Measurements from ENCODE around the gene ITGB2.
A peak's percentile ranks its signal among the peaks of the same experiment; 100 is the strongest.

Gene ITGB2

DNA sequence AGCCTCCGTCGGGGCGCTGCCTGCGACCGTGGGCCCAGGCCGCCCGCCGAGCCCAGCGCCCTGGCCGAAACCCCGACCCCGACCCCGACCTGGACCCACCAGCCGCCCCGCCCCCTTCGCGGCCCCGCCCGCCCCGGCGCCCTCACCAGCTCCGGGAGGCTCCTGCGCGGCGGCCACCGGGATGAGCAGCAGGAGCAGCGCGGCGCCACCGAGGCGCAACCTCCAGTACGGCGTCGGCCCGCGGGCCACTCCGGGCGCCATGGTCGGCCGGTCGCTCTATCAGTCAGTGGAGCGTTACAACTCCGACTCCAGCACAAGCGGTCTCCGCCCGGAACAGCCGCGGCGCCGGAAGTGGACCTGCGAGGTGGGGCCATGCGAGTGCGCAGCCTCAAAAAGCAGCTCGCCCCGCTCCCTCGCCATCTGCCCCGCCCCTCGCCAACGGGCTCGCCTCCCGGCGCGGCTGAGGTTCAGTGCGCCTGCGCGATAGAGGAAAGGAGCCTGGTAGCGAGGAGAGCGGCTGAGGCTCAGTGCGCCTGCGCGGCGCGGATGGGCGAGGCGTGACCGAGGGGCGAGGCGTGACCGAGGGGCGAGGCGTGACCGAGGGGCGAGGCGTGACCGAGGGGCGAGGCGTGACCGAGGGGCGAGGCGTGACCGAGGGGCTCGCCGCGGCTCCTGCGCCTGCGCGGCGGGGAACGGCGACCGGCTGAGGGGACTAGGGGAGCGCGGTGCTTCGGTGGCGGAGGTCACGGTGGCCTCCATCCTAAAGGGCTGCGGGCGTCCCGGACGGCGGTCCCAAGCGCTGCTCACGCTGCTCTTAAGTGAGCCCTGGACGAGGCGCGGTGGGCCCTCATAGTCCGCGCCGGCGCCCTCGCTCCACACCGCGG lies 47.1 kb downstream of the ITGB2 start, which contains the start of gene PTTG1IP:
Gene PTTG1IP, minus strand, starts transcription at position 335 of the 884 bp plus-strand sequence. Its CDS starts 74 bp downstream, at position 261.
- Histone ChIP-seq H3K9me3 (ENCODE audit: control insufficient read depth, low read length) (no peaks in the 10 kb centered on the region), H3K27me3 (ENCODE audit: control insufficient read depth, insufficient read depth, low read length) (no peaks in the 10 kb centered on the region), H3K4me3 (ENCODE audit: low read depth, low read length) (peak within 1 kb of the TSS; percentile 63), H3K27ac (peak within 1 kb of the TSS; percentile 77), H3K9ac (no peak within 1 kb of the TSS), H3K36me3 (ENCODE audit: control insufficient read depth, insufficient read depth, low read length) (no peaks in the 10 kb centered on the region), H3K4me2 (ENCODE audit: low read length) (peak within 1 kb of the TSS; percentile 54), H2AFZ (peak within 1 kb of the TSS; percentile 77), H3K79me2 (peaks cover 12% of the 10 kb centered on the region), H3K4me1 (peaks cover 12% of the 10 kb centered on the region)
- TF ChIP-seq, protein P1, sequence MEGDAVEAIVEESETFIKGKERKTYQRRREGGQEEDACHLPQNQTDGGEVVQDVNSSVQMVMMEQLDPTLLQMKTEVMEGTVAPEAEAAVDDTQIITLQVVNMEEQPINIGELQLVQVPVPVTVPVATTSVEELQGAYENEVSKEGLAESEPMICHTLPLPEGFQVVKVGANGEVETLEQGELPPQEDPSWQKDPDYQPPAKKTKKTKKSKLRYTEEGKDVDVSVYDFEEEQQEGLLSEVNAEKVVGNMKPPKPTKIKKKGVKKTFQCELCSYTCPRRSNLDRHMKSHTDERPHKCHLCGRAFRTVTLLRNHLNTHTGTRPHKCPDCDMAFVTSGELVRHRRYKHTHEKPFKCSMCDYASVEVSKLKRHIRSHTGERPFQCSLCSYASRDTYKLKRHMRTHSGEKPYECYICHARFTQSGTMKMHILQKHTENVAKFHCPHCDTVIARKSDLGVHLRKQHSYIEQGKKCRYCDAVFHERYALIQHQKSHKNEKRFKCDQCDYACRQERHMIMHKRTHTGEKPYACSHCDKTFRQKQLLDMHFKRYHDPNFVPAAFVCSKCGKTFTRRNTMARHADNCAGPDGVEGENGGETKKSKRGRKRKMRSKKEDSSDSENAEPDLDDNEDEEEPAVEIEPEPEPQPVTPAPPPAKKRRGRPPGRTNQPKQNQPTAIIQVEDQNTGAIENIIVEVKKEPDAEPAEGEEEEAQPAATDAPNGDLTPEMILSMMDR (IDR thresholded peaks at IDR 0.05) = no peak

DNA sequence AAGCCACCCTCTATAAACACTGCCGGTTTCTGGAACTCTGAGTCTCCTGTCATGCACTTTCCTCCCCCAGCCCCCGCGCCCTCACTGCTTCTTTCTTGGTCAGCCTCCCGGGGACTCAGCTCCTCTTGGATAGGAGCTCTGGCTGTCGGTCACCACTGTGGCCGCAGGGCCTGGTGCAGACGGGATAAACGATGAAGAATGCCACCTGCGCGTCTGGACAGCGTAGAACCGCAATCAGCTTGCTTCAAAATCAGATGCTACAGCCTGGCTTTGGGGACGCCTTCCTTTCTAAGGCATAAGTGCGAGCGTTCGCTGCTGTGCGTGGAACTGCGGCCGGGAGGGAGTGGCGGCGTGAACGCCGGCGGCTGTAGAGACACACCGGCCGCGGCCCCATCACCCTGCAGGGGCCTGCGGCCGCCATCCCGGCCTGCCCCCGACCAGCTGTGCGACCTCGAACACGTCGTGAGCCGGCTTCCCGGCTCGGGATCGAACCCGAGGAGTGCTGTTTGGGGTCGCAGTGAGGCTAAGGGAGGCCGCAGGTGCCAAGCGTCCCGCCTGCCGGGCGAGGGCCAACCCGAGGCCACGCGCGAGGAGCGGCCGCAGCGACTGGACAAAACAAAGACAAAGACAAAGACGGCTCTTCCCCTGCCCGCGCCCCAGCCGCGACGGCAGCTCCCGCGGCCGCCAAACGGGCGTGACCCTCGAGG lies 47.9 kb downstream of the ITGB2 start:
- Histone ChIP-seq H3K36me3 (ENCODE audit: control insufficient read depth, insufficient read depth, low read length) (no peaks in the 10 kb centered on the region), H3K9me3 (ENCODE audit: control insufficient read depth, low read length) (no peaks in the 10 kb centered on the region), H3K4me1 (peaks cover 12% of the 10 kb centered on the region), H3K9ac (no peak overlapping the region), H3K4me2 (ENCODE audit: low read length) (peak overlapping the region; percentile 54), H3K79me2 (peaks cover 20% of the 10 kb centered on the region), H2AFZ (peak overlapping the region; percentile 60), H3K27me3 (ENCODE audit: control insufficient read depth, insufficient read depth, low read length) (no peaks in the 10 kb centered on the region), H3K4me3 (ENCODE audit: low read depth, low read length) (peak overlapping the region; percentile 63), H3K27ac (peak overlapping the region; percentile 42)
- TF ChIP-seq, protein P1 (IDR thresholded peaks at IDR 0.05) = no peak

DNA sequence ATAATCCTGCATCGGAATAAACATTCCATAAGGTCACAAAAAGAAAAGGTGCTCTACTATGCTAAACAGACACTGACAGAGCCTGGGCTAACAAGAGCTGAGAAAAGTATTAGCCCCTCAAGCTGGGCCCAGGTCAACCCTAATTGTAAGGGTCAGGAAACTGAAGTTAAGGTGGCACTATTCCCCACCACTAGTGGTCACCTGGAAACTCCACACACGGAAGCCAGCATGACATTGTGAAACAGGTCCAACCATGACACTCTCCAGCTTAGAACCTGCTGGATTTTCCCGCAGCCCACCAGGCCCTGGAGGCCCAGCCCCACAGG lies 48.4 kb downstream of the ITGB2 start:
- peak overlapping the region; percentile 63 for H3K4me3 ChIP-seq (ENCODE audit: low read depth, low read length)
- H3K9ac ChIP-seq = no peak overlapping the region
- no peaks in the 10 kb centered on the region for H3K36me3 ChIP-seq (ENCODE audit: control insufficient read depth, insufficient read depth, low read length)
- H2AFZ ChIP-seq = no peak overlapping the region
- H3K79me2 ChIP-seq = peaks cover 24% of the 10 kb centered on the region
- no peak overlapping the region for H3K27ac ChIP-seq
- TF ChIP-seq, protein P1 (IDR thresholded peaks at IDR 0.05) = no peak
- peaks cover 12% of the 10 kb centered on the region for H3K4me1 ChIP-seq
- no peaks in the 10 kb centered on the region for H3K9me3 ChIP-seq (ENCODE audit: control insufficient read depth, low read length)
- H3K4me2 ChIP-seq (ENCODE audit: low read length) = peak overlapping the region; percentile 54
- no peaks in the 10 kb centered on the region for H3K27me3 ChIP-seq (ENCODE audit: control insufficient read depth, insufficient read depth, low read length)

DNA sequence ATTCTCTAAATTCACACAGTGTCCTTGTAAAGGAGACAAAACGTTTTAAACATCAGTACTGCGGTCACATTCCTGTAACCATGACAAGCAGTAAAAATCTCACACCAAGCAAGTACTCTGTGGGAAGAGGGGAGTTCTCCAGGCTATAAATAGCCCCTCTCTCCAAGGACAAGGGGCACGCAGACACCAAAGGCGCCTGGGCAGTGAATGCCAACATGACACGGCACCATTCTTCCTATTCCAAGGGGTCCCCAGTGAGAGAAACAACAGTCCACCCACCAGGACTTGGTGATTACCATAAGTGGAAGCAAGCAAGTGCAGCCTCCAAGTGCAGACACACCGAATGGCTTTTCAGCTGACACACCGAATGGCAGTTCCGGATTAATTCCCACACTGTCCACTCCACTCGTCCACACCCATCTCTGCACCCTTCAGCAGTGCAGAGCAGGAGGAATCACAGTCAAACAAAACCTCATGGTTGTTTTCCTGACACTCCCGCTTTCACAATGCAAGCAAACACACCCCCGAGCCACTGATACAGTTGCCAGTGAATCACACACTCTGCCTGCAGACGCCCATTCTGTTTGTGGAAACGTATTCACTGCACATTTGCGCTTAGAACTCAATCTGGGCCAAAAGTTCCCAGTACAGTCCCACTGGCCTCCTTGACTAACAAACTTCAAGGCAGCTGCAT lies 49.0 kb downstream of the ITGB2 start:
- H3K9me3 ChIP-seq (ENCODE audit: control insufficient read depth, low read length) = no peaks in the 10 kb centered on the region
- H3K27me3 ChIP-seq (ENCODE audit: control insufficient read depth, insufficient read depth, low read length) = no peaks in the 10 kb centered on the region
- peaks cover 30% of the 10 kb centered on the region for H3K79me2 ChIP-seq
- H3K4me2 ChIP-seq (ENCODE audit: low read length) = peak overlapping the region; percentile 54
- no peak overlapping the region for H3K27ac ChIP-seq
- H3K4me3 ChIP-seq (ENCODE audit: low read depth, low read length) = peak overlapping the region; percentile 63
- H3K4me1 ChIP-seq = peaks cover 12% of the 10 kb centered on the region
- no peaks in the 10 kb centered on the region for H3K36me3 ChIP-seq (ENCODE audit: control insufficient read depth, insufficient read depth, low read length)
- TF ChIP-seq, protein P1 (IDR thresholded peaks at IDR 0.05) = no peak
- no peak overlapping the region for H2AFZ ChIP-seq
- H3K9ac ChIP-seq = no peak overlapping the region
